GM12878 (cell line): Measurements from ENCODE around the gene GRK1. TPM values are rescaled to one million over a fixed set of nuclear protein-coding genes. Genes with fewer than 3 reads are reported as not detected.

Source experiments
- ATAC-seq: fragments of 200-7000 bp; cut with Tn5 transposase; 3 replicates; pipeline ENCODE4 v1.9.1; 2020; ENCODE audit warnings: mild to moderate bottlenecking, moderate library complexity
- BruUV-seq: library from RNA; stranded (reverse); fragments of 400-500 nt; replicated peaks from 2 replicates; lab custom pipeline; 2021; lab: Mats Ljungman, UMichigan
- CTCF ChIA-PET: fragments of 300-600 bp; sonication (Branson Sonifier 250); formaldehyde crosslinking; extraction: SDS; loops from one replicate; lab custom pipeline; 2021; ENCODE audit warnings: inconsistent platforms; lab: Yijun Ruan, JAX
- POLR2A ChIA-PET: fragments of 350-600 bp; formaldehyde crosslinking; extraction: SDS; loops from one replicate; lab custom pipeline; 2021; ENCODE audit warnings: inconsistent platforms; lab: Charles Lee
- RAD21 ChIA-PET: fragments of 300-600 bp; sonication (Branson Sonifier 250); formaldehyde crosslinking; loops from one replicate; lab custom pipeline; 2023; ENCODE audit warnings: antibody characterized with exemption; ENCODE audit not compliant: unreplicated experiment; lab: Charles Lee
- SMC1A ChIA-PET: fragments of 300-600 bp; sonication (Branson Sonifier 250); formaldehyde crosslinking; loops from one replicate; lab custom pipeline; 2023; ENCODE audit not compliant: unreplicated experiment, uncharacterized antibody; lab: Charles Lee
- DNase-seq: peaks from one replicate; pipeline ENCODE4 v3.0.0-alpha.2; 2011; ENCODE audit warnings: low read depth, low spot score
- FAIRE-seq: peaks from 3 replicates; lab custom pipeline; 2011; peaks lifted over from hg19 to GRCh38; lab: Jason Lieb, UNC
- H2AFZ ChIP-seq: 2 replicates; pipeline ENCODE4 v1.6.0; 2011; ENCODE audit warnings: low read depth, low read length, control low read depth; ENCODE audit not compliant: control insufficient read depth
- H3K27ac ChIP-seq: 2 replicates; pipeline ENCODE4 v1.5.1; 2011; ENCODE audit warnings: control low read depth; ENCODE audit not compliant: control insufficient read depth, insufficient read depth
- H3K27me3 ChIP-seq, 2 experiments: replicated peaks in 1 of 2; 2 replicates each; pipeline versions ENCODE4 v1.6.0 to v1.6.1; 2011; ENCODE audit warnings: low read length in 1 of 2; ENCODE audit not compliant: control insufficient read depth in 2 of 2, insufficient read depth in 2 of 2
- H3K36me3 ChIP-seq, 2 experiments: 2 replicates each; pipeline ENCODE4 v1.5.1; 2011; ENCODE audit warnings: low read length in 1 of 2; ENCODE audit not compliant: control insufficient read depth in 2 of 2, insufficient read depth in 2 of 2
- H3K4me1 ChIP-seq: 2 replicates; pipeline ENCODE4 v1.6.1; 2011; ENCODE audit warnings: mild to moderate bottlenecking, low read length, moderate library complexity, mixed read lengths; ENCODE audit not compliant: control insufficient read depth, insufficient read depth
- H3K4me2 ChIP-seq: 2 replicates; pipeline ENCODE4 v1.6.0; 2011; ENCODE audit warnings: control low read depth; ENCODE audit not compliant: control insufficient read depth, insufficient read depth
- H3K4me3 ChIP-seq: fragments of 200-600 bp; sonication (generic); 2 replicates; pipeline ENCODE4 v1.5.1; 2016
- H3K79me2 ChIP-seq: 2 replicates; pipeline ENCODE4 v1.6.0; 2011; ENCODE audit warnings: low read length; ENCODE audit not compliant: control insufficient read depth, insufficient read depth
- H3K9ac ChIP-seq: 2 replicates; pipeline ENCODE4 v1.8.0; 2011; ENCODE audit warnings: low read length, control low read depth, mixed read lengths; ENCODE audit not compliant: control insufficient read depth, insufficient read depth
- H3K9me3 ChIP-seq: replicated peaks from 3 replicates; pipeline ENCODE4 v1.5.1; 2011; ENCODE audit warnings: mild to moderate bottlenecking, low read length; ENCODE audit not compliant: control insufficient read depth, insufficient read depth
- H4K20me1 ChIP-seq: 2 replicates; pipeline ENCODE4 v1.6.0; 2011; ENCODE audit not compliant: control insufficient read depth, insufficient read depth
- BCL11A ChIP-seq: IDR thresholded peaks from 2 replicates; pipeline ENCODE4 v1.6.1; 2011; ENCODE audit warnings: low read depth, low read length
- BRCA1 ChIP-seq: IDR thresholded peaks from 2 replicates; pipeline ENCODE4 v1.6.1; 2011; ENCODE audit warnings: low read depth, low read length, improper control_type of control experiment
- CEBPB ChIP-seq, 2 experiments: fragments of 150-350 bp in 1 of 2; IDR thresholded peaks; 2 replicates each; pipeline ENCODE4 v1.6.1; 2012 to 2014; ENCODE audit warnings: low read depth in 2 of 2, low read length in 2 of 2, borderline replicate concordance in 1 of 2, inconsistent platforms in 1 of 2
- HDGF ChIP-seq: fragments of 450-650 bp; IDR thresholded peaks from 2 replicates; pipeline ENCODE4 v1.6.1; 2016; ENCODE audit warnings: antibody characterized with exemption
- RBBP5 ChIP-seq: fragments of 200-600 bp; sonication (generic); conservative IDR thresholded peaks from 2 replicates; pipeline ENCODE4 v1.6.1; 2016
- SMAD1 ChIP-seq: fragments of 450-650 bp; IDR thresholded peaks from 2 replicates; pipeline ENCODE4 v1.6.1; 2018; ENCODE audit warnings: mild to moderate bottlenecking, low read depth; ENCODE audit not compliant: partially characterized antibody
- SUZ12 ChIP-seq: fragments of 200-600 bp; sonication (generic); IDR thresholded peaks from one replicate; pipeline ENCODE4 v1.6.1; 2018; ENCODE audit warnings: antibody characterized with exemption, mild to moderate bottlenecking; ENCODE audit not compliant: unreplicated experiment
- WRNIP1 ChIP-seq: IDR thresholded peaks from 2 replicates; pipeline ENCODE4 v1.6.1; 2011; ENCODE audit warnings: low read depth, low read length, improper control_type of control experiment, borderline replicate concordance
- ZBTB11 ChIP-seq: fragments of 450-650 bp; formaldehyde crosslinking; IDR thresholded peaks from 2 replicates; pipeline ENCODE4 v1.5.0; 2022; ENCODE audit warnings: mild to moderate bottlenecking, missing genetic modification characterization
- WGBS: methylation state at CpG from one replicate; pipeline ENCODE4 v1.1.6; 2016; ENCODE audit warnings: low lambda C conversion rate; ENCODE audit not compliant: insufficient replicate concordance, insufficient coverage; ENCODE audit errors: missing lambda C conversion rate; 5-methylcytosine and 5-hydroxymethylcytosine counted together
- in situ Hi-C: fragments of 300-500 bp; cut with MboI; formaldehyde crosslinking; loops from 9 replicates; pipeline ENCODE4 v1.14.3; 2018; ENCODE audit warnings: mixed read lengths
- intact Hi-C: fragments of 100-400 bp; cut with micrococcal nuclease; formaldehyde crosslinking; loops from one replicate; pipeline ENCODE4 v1.14.2; 2022; ENCODE audit not compliant: unreplicated experiment
- polyA plus RNA-seq, 11 experiments: library from polyadenylated mRNA; depleted of rRNA in 4 of 11; unstranded in 6 of 11; stranded (reverse) in 5 of 11; fragments of >200 nt; fragmentation: Nextera tagmentation in 4 of 11; fragmentation: Illumina TruSeq in 1 of 11; extraction: Ambion mirVana in 4 of 11; extraction: Trizol in 1 of 11; gene quantifications; 1 replicate in 1 of 11; 2 replicates in 10 of 11; pipeline versions ENCODE4 v1.2.1 to v1.2.3, GENCODE V29; 2011 to 2016; ENCODE audit warnings: inconsistent platforms in 2 of 11, missing spikeins in 2 of 11, low read depth in 1 of 11
- total RNA-seq, 4 experiments: library from RNA; depleted of rRNA in 3 of 4; stranded (reverse); fragments of >200 nt in 3 of 4; fragmentation: Illumina TruSeq in 1 of 4; extraction: Trizol in 1 of 4; gene quantifications; 2 replicates each; pipeline versions ENCODE4 v1.2.1 to v1.2.3, GENCODE V29; 2013 to 2021
- TF ChIP-seq, protein P1 (sequence below): fragments of 450-650 bp; IDR thresholded peaks from 2 replicates; pipeline ENCODE4 v1.6.1; 2017; ENCODE audit warnings: low read depth, mild to moderate bottlenecking, moderate library complexity
- TF ChIP-seq, protein P2 (sequence below): fragments of 450-650 bp; IDR thresholded peaks from 2 replicates; pipeline ENCODE4 v1.6.1; 2017; ENCODE audit warnings: mild to moderate bottlenecking, moderate library complexity

GRK1 gene
- total and polyA plus RNA-seq, 10 of the 15 experiments (the other 5 are each of a cell fraction or from before 2014, with no cell fraction given), result under 0.01 to 0.04 TPM; not detected in 8

- TF ChIP-seq ZBTB11 (CRISPR knock-in tag) (no peak), BCL11A (no peak), SMAD1 (no peak), RBBP5 (no peak), CEBPB (IDR thresholded peaks at IDR 0.05; ENCODE audit: borderline replicate concordance in 1 of 2, low read depth in 2 of 2, low read length in 2 of 2) (no peak)
- TF ChIP-seq, protein P1, sequence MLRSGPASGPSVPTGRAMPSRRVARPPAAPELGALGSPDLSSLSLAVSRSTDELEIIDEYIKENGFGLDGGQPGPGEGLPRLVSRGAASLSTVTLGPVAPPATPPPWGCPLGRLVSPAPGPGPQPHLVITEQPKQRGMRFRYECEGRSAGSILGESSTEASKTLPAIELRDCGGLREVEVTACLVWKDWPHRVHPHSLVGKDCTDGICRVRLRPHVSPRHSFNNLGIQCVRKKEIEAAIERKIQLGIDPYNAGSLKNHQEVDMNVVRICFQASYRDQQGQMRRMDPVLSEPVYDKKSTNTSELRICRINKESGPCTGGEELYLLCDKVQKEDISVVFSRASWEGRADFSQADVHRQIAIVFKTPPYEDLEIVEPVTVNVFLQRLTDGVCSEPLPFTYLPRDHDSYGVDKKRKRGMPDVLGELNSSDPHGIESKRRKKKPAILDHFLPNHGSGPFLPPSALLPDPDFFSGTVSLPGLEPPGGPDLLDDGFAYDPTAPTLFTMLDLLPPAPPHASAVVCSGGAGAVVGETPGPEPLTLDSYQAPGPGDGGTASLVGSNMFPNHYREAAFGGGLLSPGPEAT, result no peak
Measured at GRCh38 chr13:113746143-113746525, 79.1 kb downstream of the GRK1 start (continued).

DNA sequence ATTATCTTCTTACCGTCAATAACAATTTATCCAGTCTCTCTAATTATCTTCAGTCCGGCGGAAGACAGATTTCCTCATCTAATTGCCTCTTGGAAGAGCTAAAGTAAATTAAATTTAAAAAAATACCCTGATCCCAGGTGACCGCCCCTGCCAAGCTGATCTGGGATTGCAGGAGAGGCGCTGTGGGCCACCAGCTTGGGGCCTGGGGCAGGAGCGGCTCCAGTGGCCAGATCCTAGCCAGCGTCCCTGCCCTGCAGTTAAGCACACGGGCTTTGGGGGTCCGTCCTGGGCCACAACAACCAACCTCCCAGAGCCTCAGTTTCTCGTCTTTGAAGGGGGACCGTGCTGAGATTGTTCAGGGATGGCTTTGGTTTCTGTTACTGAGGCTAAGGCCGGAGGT is 79.7 kb downstream of the GRK1 start:
- BruUV-seq, result no TSS peak
- H3K79me2 ChIP-seq, result no peaks in the 10 kb centered on the region
- ATAC-seq (no peak), FAIRE-seq (no peak), DNase-seq (no peak)
- RAD21 ChIA-PET, result no interaction called here
- intact Hi-C loops, result no loop called here
- CTCF ChIA-PET, result no interaction called here
- SMC1A ChIA-PET, result no interaction called here
- POLR2A ChIA-PET, result no interaction called here
- H3K4me3 ChIP-seq, result no peak overlapping the region
- no peaks in the 10 kb centered on the region; the same call in 2 of the 3 replicates for H3K9me3 ChIP-seq
- no peaks in the 10 kb centered on the region for H3K27me3 ChIP-seq
- TF ChIP-seq, protein P2, sequence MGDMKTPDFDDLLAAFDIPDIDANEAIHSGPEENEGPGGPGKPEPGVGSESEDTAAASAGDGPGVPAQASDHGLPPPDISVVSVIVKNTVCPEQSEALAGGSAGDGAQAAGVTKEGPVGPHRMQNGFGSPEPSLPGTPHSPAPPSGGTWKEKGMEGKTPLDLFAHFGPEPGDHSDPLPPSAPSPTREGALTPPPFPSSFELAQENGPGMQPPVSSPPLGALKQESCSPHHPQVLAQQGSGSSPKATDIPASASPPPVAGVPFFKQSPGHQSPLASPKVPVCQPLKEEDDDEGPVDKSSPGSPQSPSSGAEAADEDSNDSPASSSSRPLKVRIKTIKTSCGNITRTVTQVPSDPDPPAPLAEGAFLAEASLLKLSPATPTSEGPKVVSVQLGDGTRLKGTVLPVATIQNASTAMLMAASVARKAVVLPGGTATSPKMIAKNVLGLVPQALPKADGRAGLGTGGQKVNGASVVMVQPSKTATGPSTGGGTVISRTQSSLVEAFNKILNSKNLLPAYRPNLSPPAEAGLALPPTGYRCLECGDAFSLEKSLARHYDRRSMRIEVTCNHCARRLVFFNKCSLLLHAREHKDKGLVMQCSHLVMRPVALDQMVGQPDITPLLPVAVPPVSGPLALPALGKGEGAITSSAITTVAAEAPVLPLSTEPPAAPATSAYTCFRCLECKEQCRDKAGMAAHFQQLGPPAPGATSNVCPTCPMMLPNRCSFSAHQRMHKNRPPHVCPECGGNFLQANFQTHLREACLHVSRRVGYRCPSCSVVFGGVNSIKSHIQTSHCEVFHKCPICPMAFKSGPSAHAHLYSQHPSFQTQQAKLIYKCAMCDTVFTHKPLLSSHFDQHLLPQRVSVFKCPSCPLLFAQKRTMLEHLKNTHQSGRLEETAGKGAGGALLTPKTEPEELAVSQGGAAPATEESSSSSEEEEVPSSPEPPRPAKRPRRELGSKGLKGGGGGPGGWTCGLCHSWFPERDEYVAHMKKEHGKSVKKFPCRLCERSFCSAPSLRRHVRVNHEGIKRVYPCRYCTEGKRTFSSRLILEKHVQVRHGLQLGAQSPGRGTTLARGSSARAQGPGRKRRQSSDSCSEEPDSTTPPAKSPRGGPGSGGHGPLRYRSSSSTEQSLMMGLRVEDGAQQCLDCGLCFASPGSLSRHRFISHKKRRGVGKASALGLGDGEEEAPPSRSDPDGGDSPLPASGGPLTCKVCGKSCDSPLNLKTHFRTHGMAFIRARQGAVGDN, result no peak
- TF ChIP-seq BRCA1 (no peak), HDGF (no peak), SUZ12 (no peak), WRNIP1 (no peak)
- TF ChIP-seq, all 136 proteins: peak for 0
- Histone ChIP-seq H2AFZ (no peak overlapping the region), H3K4me1 (no peaks in the 10 kb centered on the region), H3K9ac (no peak overlapping the region), H4K20me1 (no peaks in the 10 kb centered on the region), H3K4me2 (no peak overlapping the region), H3K27ac (no peak overlapping the region), H3K36me3 (no peaks in the 10 kb centered on the region)
- 50% methylated on average over 12 of the region's 12 CpGs for WGBS
- in situ Hi-C loops, result no loop called here
